Dermis microvascular lymphatic vessel endothelial cell (primary cell): ENCODE data around the gene WNT4. TPM values are rescaled to one million over a fixed set of nuclear protein-coding genes. Genes with fewer than 3 reads are reported as not detected.

ENCODE experiments used
- DNase-seq, 2 donors: peaks; one replicate each; pipeline versions ENCODE4 v3.0.0 to v3.0.0-alpha.2; 2010; ENCODE audit warnings: low read depth in 2 of 2
- total RNA-seq: library from RNA; depleted of rRNA; stranded (reverse); fragments of >200 nt; gene quantifications from 2 replicates; pipeline ENCODE4 v1.2.1, GENCODE V29; 2014

WNT4 gene
- total RNA-seq, 1 donor from 2014 or later: 0.39 TPM

DNA sequence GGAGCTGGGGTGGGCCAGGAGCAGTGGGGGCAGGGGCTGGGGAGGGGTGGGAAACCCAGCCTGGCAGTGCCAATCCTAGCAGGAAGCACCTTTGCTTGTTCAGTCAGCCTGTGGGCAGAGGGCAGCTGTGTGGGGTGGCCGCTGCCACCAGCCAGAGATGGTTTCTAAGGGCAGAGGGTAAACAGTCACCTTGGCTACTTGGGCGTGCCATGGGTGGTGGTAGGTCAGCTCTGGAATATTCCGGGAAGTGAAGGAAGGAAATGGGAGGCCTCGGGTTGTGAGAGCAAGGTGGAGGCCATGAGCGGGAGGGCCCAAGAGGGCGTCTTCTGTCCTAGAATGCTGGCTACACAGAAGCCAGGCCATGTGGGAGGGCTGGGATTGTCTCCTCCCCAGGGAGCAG is 20.7 kb upstream of the WNT4 start:
- no peak for DNase-seq

DNA sequence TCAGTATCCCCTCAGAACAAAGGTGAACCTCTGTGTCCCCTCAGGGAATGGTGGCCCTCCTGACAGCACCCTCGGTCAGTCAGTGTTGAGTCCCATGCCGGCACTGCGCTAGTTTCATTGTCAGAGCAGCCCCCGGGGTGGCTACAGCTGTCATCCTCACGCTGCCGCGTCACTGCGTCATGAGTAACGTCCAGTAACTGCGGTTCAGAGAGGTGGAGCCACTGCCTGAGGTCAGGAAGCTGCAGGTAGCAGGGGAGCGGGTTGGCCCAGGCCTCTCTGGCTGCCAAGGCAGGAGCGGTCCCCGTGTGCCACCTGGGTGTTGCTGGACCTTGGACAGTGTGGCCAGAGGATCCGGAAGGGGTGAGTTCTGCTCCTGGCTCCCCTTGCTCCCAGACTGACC is 20.2 kb upstream of the WNT4 start:
- no peak for DNase-seq

DNA sequence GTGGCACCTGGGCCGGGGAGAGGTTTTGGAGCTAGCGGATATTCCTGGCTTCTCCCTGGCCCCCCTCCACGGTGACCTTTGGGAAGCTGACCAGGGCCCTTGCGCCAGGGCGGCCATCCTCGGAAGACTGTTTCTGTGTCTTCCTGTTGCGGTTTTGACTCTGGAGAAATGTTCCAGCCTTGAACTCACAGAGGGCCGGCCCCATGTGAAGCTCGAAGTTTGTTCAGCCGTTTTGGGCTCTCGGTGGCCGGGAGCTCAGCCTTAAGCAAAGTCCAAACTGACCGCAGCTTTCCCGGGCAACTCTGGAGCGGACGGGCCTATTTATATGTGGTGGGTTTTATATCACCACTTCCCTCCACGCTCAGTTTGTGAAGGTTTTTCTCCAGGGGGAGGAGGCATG is 17.0 kb upstream of the WNT4 start:
- no peak for DNase-seq

DNA sequence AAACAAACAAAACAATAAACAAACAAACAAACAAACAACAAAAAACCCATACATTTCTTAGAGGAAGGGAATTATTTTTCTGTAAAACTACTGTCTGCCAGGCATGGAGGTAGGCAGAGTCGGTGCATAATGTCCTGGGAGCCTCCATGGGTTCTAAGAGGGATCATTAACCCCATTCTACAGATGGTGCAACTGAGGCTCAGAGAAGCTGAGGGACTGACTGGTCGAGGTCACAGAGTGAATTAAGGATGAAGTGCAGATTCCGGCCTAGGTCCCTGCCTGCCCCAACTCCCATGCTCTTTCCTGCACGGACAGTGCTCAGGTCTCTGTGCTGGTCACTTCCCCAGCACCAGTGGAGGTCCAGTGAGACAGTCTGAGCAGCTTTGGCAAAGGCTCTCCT is 15.8 kb upstream of the WNT4 start:
- no peak for DNase-seq

DNA sequence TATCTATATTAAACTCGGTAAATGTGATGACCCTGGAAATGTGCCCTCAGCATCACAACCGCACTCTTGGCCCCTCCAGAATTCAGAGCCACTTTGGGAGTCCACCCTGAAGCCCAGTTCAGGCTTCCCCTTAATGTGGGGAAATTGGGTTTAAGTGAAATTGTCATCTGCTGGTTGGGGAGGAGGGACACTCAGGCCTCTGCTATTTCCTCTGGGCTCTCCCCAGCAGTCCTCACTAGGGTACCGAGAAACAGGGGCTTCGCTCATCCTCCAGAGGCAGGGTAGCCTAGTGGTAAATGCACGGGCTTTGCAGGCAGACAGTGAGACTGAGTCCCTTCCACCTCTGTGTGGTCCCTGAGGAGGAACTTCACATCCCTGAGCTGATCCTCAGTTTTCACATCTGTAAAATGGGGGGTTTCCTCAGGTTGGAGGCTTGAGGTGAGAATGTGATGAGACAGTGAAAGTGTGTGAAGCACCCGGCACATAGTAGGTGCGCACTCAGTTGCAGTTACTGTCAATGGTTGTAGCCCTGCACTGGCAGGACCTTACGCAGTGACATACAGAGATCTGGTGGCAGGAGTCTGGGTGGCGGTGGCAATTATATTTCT is 14.6 kb upstream of the WNT4 start:
- DNase-seq: no peak

DNA sequence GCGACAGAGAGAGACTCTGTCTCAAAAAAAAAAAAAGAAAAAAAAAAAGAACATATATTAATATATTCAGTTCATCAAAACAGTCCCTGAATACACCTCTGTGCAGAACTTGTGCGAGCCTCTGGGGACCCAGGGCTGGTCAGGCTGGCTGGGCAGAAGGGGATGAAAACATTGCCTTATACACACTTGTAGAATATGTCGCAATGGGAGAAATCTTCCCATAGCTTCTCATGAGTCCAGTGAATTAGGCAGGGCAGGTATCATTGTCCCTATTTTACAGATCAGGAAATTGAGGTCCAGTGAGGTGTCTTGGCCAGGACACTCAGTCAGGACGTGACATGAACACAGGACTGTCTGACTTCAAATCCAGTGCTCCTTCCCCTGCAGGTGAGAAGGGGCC is 12.6 kb upstream of the WNT4 start:
- DNase-seq: no peak

DNA sequence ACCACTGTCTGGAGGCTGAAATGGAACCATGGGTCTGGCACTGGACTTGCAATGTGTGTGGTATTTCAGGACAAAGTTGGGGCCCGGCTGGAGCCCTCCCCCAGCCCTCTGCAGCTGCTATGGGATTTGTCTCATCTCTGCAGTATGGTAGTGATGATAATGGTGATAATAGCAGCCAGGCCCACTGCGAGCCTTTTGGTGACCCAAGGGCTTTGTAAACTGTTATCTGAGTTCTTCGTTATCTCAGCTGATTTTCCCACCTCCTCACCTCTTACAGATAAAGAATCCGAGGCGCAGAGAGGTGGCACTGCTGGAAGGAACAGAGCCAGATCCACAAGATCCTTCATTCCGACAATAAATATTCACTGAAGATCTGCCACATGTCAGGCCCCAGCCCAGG is 11.7 kb upstream of the WNT4 start:
- DNase-seq: no peak

DNA sequence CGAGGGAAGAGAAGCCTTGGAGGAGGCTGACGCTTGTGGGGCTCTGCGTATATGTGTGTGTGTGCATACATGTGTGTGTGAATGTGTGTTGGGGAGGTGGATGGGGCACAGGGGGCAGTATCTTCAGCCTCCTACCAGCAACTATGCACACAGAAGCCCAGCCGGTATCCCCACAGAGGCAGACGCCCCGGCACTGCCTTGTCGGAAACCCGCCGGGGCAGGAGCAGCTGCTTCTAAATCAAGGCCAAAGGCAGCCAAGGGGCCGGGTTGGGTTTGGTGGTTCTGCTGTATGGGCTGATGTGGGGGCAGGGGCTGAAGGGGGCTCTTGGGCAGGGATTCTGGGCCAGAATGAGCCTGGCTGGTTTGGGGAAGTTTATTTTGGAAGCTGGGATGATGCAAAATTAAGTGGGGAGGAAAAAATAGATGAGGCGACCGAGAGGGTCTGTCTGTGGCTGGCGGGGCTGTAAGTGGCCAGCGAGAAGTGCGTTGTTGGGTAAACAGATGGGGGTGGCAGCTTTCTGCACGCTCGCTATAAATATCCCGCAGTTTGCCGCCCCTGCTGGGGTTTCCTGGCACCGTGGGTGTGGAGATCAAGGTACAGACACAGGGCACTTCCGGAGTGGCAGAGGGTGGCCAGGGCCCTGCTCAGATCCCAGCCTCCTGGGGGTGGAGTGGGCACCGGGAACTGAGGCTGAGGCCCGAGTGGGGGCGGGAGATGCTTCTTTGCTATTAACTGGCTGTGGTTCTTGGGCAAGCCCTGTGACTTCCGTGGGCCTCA is 11.0 kb upstream of the WNT4 start:
- no peak for DNase-seq

DNA sequence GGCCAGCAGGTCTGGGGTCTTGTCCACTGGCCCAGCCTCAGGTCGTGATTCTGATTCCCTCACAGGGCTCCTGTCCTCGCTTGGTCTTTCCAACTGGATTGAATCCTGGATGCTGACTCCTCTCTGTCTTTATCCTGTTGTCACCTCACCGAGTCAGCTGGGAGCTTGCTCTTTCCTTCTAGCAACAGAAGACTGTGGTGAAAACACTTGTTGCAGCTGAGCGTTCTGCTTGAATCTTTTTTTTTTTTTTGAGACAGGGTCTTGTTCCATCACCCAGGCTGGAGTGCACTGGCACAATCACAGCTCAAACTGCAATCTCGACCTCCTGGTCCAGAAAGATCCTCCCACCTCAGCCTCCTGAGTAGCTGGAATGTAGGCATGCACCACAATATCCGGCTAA is 8.0 kb upstream of the WNT4 start:
- no peak for DNase-seq

DNA sequence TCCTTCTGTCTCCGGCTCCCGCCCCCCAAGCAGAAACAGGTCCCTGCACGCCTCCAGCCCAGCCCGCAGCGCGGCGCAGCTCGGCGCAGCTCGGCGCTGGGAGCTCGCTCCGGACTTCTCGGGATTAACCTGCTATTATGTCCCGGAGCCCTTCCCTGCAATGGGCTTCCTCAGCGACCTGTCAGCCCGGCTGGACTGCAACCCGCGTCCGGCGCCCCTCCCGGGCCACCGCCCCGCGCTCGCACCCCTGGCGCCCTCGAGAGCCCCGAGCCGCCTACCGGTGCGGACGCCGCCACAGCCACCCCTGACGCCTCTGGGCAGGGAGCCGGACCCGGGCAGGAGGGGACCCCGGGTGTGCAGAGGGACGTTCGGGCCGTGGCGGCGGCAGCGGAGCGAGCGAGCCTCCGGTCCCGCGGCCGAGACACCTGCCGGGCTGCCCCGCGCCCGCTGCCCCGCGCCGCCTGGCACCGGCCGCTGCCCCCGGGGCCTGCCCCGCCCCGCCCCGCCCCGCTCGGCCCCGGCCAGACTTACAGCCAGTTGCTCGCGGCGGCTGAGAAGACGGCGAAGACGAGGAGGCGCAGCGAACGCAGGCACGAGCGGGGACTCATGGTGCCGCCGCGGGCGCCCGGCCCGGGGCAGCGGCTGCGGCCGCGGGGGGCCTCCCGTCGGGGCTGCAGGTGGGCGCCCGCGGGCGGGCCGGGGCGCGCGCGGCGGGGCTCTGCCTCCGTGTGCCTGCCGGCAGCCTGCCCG is 407 bp downstream of the WNT4 start:
- DNase-seq: peak in 1 of 2 donors; percentile 37

DNA sequence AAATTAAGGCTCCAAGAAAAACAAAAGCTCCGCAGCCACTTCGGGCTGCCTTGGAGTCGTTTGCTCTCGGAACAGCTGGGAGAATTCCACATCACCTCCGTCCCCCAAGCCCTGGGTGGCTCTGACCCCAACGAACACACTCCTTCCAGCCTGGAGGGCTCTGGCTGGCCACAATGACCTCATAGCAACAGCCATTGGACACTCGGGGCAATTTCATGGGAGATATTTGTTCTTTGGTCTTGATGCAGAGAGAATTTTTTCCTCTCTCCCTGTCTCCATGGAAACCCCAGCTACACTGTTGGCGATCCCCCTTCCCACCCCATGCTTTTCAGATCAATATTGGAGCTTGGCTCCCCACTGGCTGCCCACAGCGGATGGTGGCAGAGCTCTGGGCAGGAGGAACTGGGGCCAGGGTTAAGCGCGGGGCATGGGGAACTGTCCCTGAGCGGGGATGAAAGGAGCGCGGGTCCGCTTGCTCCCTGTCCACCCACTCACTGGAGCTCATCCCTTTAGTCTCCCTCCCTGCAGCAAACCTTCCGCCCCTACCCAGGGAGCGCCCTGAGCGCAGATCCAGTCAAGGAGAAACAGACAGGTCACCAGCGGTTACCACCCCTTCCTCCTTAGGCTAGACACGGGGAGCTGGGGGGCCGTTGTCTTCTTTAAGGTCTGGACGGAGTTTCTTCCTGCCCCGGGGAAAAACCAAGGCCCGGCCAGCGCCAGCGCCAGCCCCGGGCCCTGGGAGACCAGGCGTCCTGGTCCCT is 1.2 kb downstream of the WNT4 start:
- DNase-seq: no peak

DNA sequence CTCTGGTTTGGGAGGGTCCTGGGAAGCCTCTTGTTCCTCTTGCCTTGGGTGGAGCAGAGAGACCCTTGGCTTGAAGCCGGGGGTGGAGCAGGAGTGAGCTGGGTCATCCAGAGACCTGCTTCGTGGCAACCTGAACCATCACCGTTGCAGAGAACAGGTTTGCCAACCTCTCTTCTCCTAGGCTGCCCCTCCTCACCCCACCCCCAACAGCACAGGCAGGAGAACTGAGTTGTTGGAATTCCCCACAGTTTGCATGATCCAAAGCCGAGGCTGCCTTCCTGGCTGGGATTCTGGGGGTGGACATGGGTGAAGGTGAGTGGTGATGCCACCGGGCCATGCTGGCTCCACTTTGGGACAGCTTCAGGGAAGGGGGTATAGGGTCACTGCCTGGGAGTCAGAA is 2.2 kb downstream of the WNT4 start:
- DNase-seq: no peak

DNA sequence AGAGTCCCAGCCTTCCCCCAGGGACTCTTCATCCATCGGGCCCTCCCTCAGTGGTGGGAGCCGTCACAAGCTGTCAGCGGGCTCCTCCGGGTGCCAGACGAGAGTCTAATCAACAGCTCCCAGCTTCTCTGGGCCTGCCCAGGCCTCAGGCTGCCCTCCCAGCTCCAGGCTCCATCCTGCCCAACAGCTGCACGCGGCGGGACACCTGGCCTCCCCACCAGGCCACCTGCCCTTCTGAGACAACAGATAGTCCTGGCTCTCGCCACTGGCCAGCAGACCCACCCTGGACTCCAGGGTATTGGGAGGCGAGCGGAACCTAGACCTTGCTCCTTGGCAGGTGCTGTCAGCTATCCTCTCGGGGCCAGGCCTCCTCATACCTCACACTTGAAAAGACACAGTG is 3.1 kb downstream of the WNT4 start:
- DNase-seq: no peak

DNA sequence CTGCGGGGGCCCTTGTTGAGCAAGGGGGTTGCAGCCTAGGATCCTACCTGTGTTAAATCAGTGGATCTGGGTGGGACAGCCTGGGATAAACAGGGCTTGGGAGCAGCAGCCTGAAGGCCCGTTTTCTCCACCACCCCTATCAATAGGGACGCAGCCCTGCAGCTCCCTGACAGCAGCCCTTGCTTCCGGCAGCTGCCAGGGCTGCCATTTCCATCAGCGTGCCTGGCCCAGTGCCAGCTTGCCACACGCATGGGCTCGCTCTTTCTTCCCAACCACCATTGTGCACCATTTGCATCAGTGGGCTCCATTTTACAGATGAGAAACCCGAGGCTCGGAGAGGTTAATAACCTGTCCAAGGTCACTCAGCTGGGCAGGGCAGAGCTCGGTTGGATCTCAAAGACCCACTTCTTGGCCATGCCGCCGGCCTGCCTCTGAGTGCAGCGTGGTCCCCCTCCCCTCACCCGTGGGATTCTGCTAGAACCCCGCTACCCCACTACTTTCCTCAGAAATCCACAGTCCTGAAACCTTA is 3.8 kb downstream of the WNT4 start:
- DNase-seq: no peak

DNA sequence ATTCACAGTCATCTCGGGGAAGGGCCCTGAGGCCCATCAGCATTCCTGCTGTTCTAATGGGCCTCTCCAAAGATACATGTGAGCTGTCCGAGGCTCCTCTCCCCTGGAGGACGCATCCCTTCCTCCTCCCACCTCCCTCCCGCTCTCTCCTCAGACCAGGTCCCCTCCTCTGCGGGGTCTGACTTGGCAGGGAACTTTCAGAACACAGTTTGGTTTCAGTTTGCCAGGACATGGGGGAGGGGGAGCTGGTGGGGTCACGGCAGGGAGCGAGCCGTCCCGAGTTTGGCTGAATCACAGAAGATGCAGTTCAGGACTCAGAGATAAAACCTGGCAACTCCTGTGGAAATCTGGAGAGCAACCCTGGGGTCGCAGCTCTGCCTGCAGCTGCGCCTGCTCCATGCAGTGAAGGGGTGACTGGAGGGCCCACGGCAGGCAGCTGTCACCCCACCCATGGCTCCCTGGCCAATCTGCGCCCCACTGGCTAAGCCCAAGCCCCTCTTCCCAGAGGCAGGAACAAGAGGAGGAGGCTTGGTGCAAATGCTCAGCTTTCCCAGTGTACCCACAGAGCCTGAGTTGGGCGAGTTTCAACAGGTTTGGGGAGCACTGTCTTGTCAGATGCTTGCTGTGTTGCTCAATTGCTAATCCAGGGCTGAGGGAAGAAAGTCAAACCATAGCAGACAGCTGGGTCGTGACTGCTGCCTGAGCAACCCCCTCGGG is 5.7 kb downstream of the WNT4 start:
- DNase-seq: no peak

DNA sequence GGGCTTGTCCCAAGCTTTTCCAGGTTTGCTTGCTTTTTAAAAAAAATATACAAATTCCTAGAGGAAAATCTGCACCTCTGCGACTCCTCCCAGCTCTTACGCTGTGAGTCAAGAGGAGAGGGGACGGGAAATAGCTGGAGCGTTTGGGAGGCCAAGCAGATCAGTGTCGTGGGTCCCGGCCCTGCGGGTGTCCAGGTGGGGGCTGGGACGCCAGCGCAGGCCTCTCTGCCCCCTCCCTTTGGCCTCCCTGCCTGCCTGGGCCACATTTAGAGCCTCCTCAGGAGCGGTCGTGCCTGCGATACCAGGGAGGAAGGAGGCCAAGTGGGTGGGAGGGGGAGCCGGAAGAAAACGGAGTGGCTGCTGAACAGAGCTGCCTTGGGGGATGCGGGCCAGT is 9.0 kb downstream of the WNT4 start:
- no peak for DNase-seq

DNA sequence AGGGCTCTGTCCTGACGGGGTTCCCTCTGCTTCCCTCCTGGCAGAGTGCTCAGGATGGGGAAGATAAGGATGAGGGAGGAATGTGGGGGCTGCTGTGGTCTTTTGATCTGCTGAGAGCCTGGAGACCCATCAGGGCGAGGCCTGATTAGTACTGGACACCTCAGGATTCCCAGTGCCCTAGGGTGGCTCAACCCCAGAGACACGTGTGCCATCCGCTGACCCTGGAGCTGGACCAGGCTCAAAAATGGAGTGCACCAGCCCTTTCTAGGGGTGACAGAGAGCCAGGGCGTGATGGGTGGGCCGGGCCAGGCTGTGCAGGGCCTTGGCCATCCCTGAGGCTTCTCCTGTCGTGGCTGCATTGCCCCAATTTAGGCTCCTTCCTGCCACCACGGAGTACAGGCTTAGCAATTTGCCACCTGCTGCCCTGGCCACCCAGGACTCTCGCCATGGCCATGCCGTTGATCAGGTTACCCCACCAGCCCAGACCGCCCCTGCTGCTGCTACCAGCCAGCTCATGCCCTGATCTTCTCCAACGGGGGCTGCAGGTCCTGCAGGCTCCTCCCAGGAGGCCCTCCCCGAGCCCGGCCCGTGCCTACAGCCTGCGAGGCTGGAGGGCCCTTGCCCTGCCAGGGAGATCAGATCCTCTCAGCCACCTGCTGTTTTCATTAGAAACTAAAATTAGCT is 9.5 kb downstream of the WNT4 start:
- DNase-seq: no peak

DNA sequence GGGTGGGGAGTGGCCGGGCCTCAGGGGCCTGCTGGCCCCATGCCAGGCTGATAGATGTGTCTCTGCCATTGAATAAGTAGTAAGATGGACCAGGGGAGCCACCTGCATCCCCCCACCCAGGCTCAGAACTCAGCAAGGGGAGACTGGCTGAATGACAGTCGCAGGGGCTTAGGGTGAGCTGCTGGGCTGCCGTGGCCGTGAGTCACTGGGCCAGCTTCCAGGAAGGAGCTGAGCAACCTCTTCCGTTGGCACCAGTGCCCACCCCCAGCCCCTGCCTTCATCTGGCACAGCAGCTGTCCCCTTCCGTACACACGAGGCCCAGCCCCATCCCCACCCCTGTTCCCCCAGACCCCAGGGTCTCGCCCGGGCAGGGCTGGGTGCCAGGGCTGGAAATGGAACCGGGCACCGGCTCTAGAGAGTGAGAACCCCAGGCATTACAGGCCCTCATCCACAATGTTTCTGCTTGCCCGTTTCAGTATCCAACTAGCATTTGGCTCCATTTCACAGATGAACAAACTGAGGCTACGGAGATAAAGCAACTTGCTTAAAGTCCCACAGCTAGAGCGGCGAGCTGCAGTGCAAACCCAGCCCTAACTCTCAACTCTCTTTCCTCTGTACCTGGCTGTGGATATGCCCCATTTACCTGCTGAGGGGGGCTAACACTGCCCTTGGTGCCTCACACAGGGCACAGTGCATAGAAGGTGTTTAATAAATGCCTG is 10.2 kb downstream of the WNT4 start:
- DNase-seq: peak in 1 of 2 donors; percentile 69

DNA sequence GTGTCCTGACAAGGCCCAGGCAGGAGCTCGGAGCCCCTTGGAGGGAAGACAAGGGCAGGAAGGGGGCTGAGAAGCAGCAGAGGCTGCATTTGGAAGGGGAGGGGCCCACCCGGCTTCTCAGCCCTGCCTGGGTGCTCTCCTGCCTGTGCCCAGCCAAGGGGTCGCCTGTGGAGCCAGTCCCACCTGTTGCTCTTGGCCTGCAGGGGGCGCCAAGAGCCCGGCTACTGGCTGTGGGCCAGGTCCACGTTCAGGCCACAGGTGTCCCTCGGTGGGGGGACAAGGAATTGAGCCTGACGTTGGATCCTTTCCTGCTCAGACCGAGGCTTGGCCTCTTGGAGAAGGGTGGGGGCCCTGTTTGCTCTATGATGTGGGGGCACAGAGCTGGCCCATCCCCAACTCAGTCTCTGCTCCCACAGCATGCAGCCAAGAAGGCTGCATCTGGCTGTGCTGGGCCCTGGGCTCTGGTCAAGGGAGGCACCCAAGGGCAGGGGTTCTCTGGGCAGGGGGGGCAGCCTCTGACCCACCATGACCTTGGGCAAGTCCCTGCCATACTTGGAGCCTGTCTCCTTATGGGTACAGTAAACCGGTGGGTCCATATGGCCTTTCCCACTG is 10.9 kb downstream of the WNT4 start:
- DNase-seq: peak; percentile 11 to 51
